ENCODE data around the gene TRIM2. TPM values are rescaled to one million over a fixed set of nuclear protein-coding genes. Genes with fewer than 3 reads are reported as not detected.

The TRIM2 gene
- total RNA-seq, 5 donors from 2014 or later (not counting 1 experiment from before 2014, with no cell fraction given) = 3.5 to 8.4 (median 4.4) TPM

DNA sequence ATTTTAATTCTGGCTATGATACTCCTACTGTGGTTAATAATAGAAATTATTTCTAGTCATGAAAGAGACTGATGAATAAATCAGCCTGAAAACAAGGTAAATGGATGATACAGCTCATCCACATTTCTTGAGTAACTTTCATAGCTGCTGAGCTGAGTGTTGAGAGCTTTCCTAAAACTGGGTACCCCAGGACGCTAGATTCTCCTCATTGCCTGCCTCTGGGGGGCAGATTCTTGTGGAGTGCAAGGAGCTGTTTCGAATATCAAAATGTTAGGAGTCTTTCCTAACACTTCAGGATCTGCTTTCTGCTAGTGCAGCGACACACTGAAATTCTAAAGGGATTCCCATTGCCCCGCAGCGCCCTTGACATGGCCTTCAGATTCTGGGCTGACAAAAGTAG lies 142.3 kb downstream of the TRIM2 start:
- peaks cover 9 to 36% (median 17%) of the 10 kb centered on the region in 3 donors for H3K4me1 Mint-ChIP-seq
- ChIA-PET CTCF (interaction anchor here (0.5 to 4.3 kb wide), 13 partner anchors 19 to 297 kb away, joined by 3 to 57 read pairs (median 3); no protein-coding TSS in a partner anchor), POLR2A (no interaction called here)
- Histone ChIP-seq H3K36me3 (ENCODE audit: control insufficient read depth in 2 of 2, extremely low read depth in 1 of 2, insufficient read depth in 1 of 2, low read length in 1 of 2) (no peaks in the 10 kb centered on the region), H3K27me3 (replicated peaks in 1 of 2; ENCODE audit: control insufficient read depth in 2 of 2, extremely low read depth in 1 of 2, insufficient read depth in 2 of 2, low read length in 1 of 2) (no peaks in the 10 kb centered on the region), H3K4me1 (ENCODE audit: control insufficient read depth in 1 of 2, extremely low read depth in 1 of 2, insufficient read depth in 2 of 2, low read length in 2 of 2) (peaks cover 6 to 11% of the 10 kb centered on the region in 2 experiments), H3K27ac (ENCODE audit: low read length) (no peak overlapping the region), H3K9me3 (no peaks in the 10 kb centered on the region), H3K4me3 (ENCODE audit: control insufficient read depth in 1 of 2, extremely low read depth in 1 of 2, low read length in 1 of 2) (no peak overlapping the region)
- H3K9me3 Mint-ChIP-seq = no peaks in the 10 kb centered on the region
- WGBS (ENCODE audit: insufficient coverage) = 96% methylated on average over 4 of the region's 5 CpGs
- no peak overlapping the region for H3K4me3 Mint-ChIP-seq
- peaks cover 0 to 2% of the 10 kb centered on the region in 2 donors for H3K27me3 Mint-ChIP-seq
- DNase-seq = no peak
- no peaks in the 10 kb centered on the region for H3K36me3 Mint-ChIP-seq
- ATAC-seq (replicated peaks in 1 of 4) = no peak
- H3K27ac Mint-ChIP-seq = no peak overlapping the region

DNA sequence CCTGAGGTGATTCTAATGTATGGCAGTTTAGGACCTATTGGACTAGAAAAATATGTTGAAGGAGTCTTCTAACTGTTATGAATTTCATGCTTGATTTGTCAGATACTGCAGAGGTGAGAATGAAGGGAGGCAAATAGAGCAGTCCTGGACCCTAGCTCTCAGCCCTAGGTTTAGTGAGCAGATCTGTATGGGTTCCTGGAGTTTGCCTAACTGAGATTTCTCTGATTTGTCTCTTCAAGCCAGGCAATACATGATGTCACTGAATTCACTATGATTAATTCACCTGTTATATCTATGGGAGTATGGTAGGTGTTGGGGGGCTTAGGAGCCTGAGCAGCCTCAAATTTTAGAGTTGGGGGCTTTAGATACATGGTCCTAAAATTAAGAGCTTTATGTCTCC lies 142.9 kb downstream of the TRIM2 start:
- Histone ChIP-seq H3K9me3 (no peaks in the 10 kb centered on the region), H3K36me3 (ENCODE audit: control insufficient read depth in 2 of 2, extremely low read depth in 1 of 2, insufficient read depth in 1 of 2, low read length in 1 of 2) (no peaks in the 10 kb centered on the region), H3K4me1 (ENCODE audit: control insufficient read depth in 1 of 2, extremely low read depth in 1 of 2, insufficient read depth in 2 of 2, low read length in 2 of 2) (peaks cover 6 to 11% of the 10 kb centered on the region in 2 experiments), H3K27me3 (replicated peaks in 1 of 2; ENCODE audit: control insufficient read depth in 2 of 2, extremely low read depth in 1 of 2, insufficient read depth in 2 of 2, low read length in 1 of 2) (no peaks in the 10 kb centered on the region), H3K27ac (ENCODE audit: low read length) (no peak overlapping the region), H3K4me3 (ENCODE audit: control insufficient read depth in 1 of 2, extremely low read depth in 1 of 2, low read length in 1 of 2) (no peak overlapping the region)
- POLR2A ChIA-PET = no interaction called here
- no peak for DNase-seq
- CTCF ChIA-PET = interaction anchor here (0.5 to 1.8 kb wide), 8 partner anchors 18 to 296 kb away, joined by 3 to 7 read pairs (median 4); no protein-coding TSS in a partner anchor
- Mint-ChIP-seq H3K4me1 (peaks cover 9 to 36% (median 17%) of the 10 kb centered on the region in 3 donors), H3K27ac (no peak overlapping the region), H3K27me3 (peaks cover 0 to 2% of the 10 kb centered on the region in 2 donors), H3K36me3 (no peaks in the 10 kb centered on the region), H3K9me3 (no peaks in the 10 kb centered on the region), H3K4me3 (no peak overlapping the region)
- no peak for ATAC-seq (replicated peaks in 1 of 4)

GRCh38 chr4:153348006-153348405 lies 143.8 kb downstream of the TRIM2 start:
- H3K4me3 ChIP-seq (ENCODE audit: control insufficient read depth in 1 of 2, extremely low read depth in 1 of 2, low read length in 1 of 2) = no peak overlapping the region
- WGBS (ENCODE audit: insufficient coverage) = 89% methylated on average over 4 of the region's 4 CpGs
- Mint-ChIP-seq H3K36me3 (no peaks in the 10 kb centered on the region), H3K9me3 (no peaks in the 10 kb centered on the region), H3K27ac (no peak overlapping the region), H3K4me1 (peaks cover 9 to 36% (median 17%) of the 10 kb centered on the region in 3 donors), H3K27me3 (no peaks in the 10 kb centered on the region), H3K4me3 (no peak overlapping the region)
- H3K36me3 ChIP-seq (ENCODE audit: control insufficient read depth in 2 of 2, extremely low read depth in 1 of 2, insufficient read depth in 1 of 2, low read length in 1 of 2) = no peaks in the 10 kb centered on the region
- no peak for DNase-seq
- ATAC-seq (replicated peaks in 1 of 4) = no peak
- H3K27me3 ChIP-seq (replicated peaks in 1 of 2; ENCODE audit: control insufficient read depth in 2 of 2, extremely low read depth in 1 of 2, insufficient read depth in 2 of 2, low read length in 1 of 2) = no peaks in the 10 kb centered on the region
- no peaks in the 10 kb centered on the region for H3K9me3 ChIP-seq
- H3K27ac ChIP-seq (ENCODE audit: low read length) = no peak overlapping the region
- ChIA-PET POLR2A (interaction anchor here in 1 of 2 donors (0.7 kb wide), 1 partner anchor 125 kb away, joined by 3 read pairs; no protein-coding TSS in a partner anchor), CTCF (interaction anchor here in 1 of 2 donors (1.0 to 1.4 kb wide), 3 partner anchors 12 to 226 kb away, joined by 3 to 5 read pairs (median 3); partner anchors contain the start of gene TMEM131L)
- peaks cover 6 to 11% of the 10 kb centered on the region in 2 experiments for H3K4me1 ChIP-seq (ENCODE audit: control insufficient read depth in 1 of 2, extremely low read depth in 1 of 2, insufficient read depth in 2 of 2, low read length in 2 of 2)

DNA sequence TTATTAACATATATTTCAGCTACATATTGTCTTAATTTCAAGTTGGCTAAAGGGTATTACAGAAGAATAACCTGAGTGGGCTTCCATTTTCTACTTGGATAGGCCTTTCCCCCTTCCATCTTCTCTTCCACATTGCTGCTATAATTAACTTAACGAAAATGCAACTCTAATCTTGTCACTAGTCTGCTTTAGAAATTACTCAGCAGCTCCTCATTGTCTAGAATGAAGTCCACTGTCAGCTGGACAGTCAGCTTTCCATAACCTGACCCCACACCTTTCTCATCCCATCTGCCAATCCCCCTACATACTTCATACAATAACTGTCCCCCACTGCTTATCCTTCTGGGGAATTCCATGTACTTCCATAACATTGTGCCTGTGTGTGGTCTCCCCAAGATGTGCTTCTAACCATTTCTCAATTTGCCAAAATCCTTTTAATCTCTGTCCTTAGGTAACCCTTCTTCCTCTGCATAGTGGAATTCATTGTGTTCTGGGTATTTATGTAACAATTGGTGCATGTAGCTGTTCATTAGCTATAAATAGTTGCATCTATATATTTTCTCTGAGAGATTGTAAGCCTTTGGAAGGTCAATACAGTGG lies 145.1 kb downstream of the TRIM2 start:
- H3K4me1 ChIP-seq (ENCODE audit: control insufficient read depth in 1 of 2, extremely low read depth in 1 of 2, insufficient read depth in 2 of 2, low read length in 2 of 2) = peaks cover 3 to 7% of the 10 kb centered on the region in 2 experiments
- H3K27ac ChIP-seq (ENCODE audit: low read length) = no peak overlapping the region
- H3K27me3 ChIP-seq (replicated peaks in 1 of 2; ENCODE audit: control insufficient read depth in 2 of 2, extremely low read depth in 1 of 2, insufficient read depth in 2 of 2, low read length in 1 of 2) = no peaks in the 10 kb centered on the region
- H3K4me3 Mint-ChIP-seq = no peak overlapping the region
- H3K4me3 ChIP-seq (ENCODE audit: control insufficient read depth in 1 of 2, extremely low read depth in 1 of 2, low read length in 1 of 2) = no peak overlapping the region
- H3K27me3 Mint-ChIP-seq = no peaks in the 10 kb centered on the region
- ChIA-PET CTCF (interaction anchor here (0.6 to 1.3 kb wide), 12 partner anchors 9 to 979 kb away, joined by 3 to 9 read pairs (median 4); partner anchors contain the start of gene TMEM131L (in 1 of the 2)), POLR2A (interaction anchor here in 1 of 2 donors (1.2 kb wide), 1 partner anchor 13 kb away, joined by 7 read pairs; no protein-coding TSS in a partner anchor)
- no peaks in the 10 kb centered on the region for H3K36me3 Mint-ChIP-seq
- 70% methylated on average over 1 of the region's 1 CpG for WGBS (ENCODE audit: insufficient coverage)
- H3K36me3 ChIP-seq (ENCODE audit: control insufficient read depth in 2 of 2, extremely low read depth in 1 of 2, insufficient read depth in 1 of 2, low read length in 1 of 2) = no peaks in the 10 kb centered on the region
- DNase-seq (no peak), ATAC-seq (replicated peaks in 1 of 4) (no peak)
- H3K9me3 ChIP-seq = no peaks in the 10 kb centered on the region
- H3K4me1 Mint-ChIP-seq = peaks cover 9 to 36% (median 17%) of the 10 kb centered on the region in 3 donors
- no peak overlapping the region for H3K27ac Mint-ChIP-seq
- H3K9me3 Mint-ChIP-seq = no peaks in the 10 kb centered on the region

DNA sequence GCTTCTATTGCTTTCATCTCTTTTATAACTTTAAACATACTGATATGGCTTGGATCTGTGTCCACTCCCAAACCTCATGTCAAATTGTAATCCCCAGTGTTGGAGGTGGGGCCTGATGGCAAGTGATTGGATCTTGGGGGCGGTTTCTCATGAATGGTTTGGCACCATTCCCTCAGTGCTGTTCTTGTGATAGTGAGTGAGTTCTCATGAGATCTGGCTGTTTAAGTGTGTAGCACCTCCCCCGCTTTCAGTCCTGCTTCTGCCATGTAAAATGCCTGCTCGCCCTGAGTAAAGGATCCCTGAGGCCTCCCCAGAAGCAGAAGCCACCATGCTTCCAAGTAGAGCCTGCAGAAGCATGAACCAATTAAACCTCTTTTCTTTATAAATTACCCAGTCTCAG lies 157.9 kb downstream of the TRIM2 start:
- Histone ChIP-seq H3K27ac (ENCODE audit: low read length) (no peak overlapping the region), H3K4me3 (ENCODE audit: control insufficient read depth in 1 of 2, extremely low read depth in 1 of 2, low read length in 1 of 2) (no peak overlapping the region), H3K4me1 (ENCODE audit: control insufficient read depth in 1 of 2, extremely low read depth in 1 of 2, insufficient read depth in 2 of 2, low read length in 2 of 2) (no peaks in the 10 kb centered on the region), H3K9me3 (no peaks in the 10 kb centered on the region), H3K27me3 (replicated peaks in 1 of 2; ENCODE audit: control insufficient read depth in 2 of 2, extremely low read depth in 1 of 2, insufficient read depth in 2 of 2, low read length in 1 of 2) (no peaks in the 10 kb centered on the region), H3K36me3 (ENCODE audit: control insufficient read depth in 2 of 2, extremely low read depth in 1 of 2, insufficient read depth in 1 of 2, low read length in 1 of 2) (no peaks in the 10 kb centered on the region)
- no peaks in the 10 kb centered on the region for H3K36me3 Mint-ChIP-seq
- H3K4me3 Mint-ChIP-seq = no peak overlapping the region
- H3K27me3 Mint-ChIP-seq = no peaks in the 10 kb centered on the region
- CTCF ChIA-PET = no interaction called here
- peaks cover 0 to 5% (median 3%) of the 10 kb centered on the region in 3 donors for H3K4me1 Mint-ChIP-seq
- ATAC-seq (replicated peaks in 1 of 4) (no peak), DNase-seq (no peak)
- no peak overlapping the region for H3K27ac Mint-ChIP-seq
- no peaks in the 10 kb centered on the region for H3K9me3 Mint-ChIP-seq
- POLR2A ChIA-PET = interaction anchor here in 1 of 2 donors (0.7 kb wide), 1 partner anchor 31 kb away, joined by 3 read pairs; no protein-coding TSS in a partner anchor
- WGBS (ENCODE audit: insufficient coverage) = 100% methylated on average over 1 of the region's 3 CpGs

DNA sequence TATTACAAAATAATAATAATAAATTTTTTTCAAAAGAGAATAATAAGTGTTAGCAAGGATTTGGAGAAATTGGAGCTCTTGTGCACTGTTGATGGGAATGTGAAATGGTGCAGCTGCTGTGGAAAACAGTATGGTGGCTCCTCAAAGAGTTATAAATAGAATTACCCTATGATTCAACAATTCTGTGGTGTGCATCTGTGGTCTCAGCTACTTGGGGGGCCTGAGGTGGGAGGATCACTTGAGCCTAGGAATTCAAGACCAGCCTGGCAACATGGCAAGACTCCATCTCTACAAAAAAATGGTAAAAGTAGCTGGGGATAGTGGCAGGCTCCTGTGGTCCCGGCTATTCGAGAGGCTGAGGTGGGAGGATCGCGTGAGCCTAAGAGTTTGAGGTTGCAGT lies 159.8 kb downstream of the TRIM2 start:
- no peak for ATAC-seq (replicated peaks in 1 of 4)
- no peaks in the 10 kb centered on the region for H3K36me3 Mint-ChIP-seq
- CTCF ChIA-PET = interaction anchor here in 1 of 2 donors (0.6 kb wide), 1 partner anchor 15 kb away, joined by 6 read pairs; no protein-coding TSS in a partner anchor

More for the DNA sequence above, 159.8 kb downstream of the TRIM2 start:
- no peak overlapping the region for H3K27ac ChIP-seq (ENCODE audit: low read length)
- H3K27ac Mint-ChIP-seq = no peak overlapping the region
- H3K4me1 ChIP-seq (ENCODE audit: control insufficient read depth in 1 of 2, extremely low read depth in 1 of 2, insufficient read depth in 2 of 2, low read length in 2 of 2) = no peaks in the 10 kb centered on the region
- no peaks in the 10 kb centered on the region for H3K36me3 ChIP-seq (ENCODE audit: control insufficient read depth in 2 of 2, extremely low read depth in 1 of 2, insufficient read depth in 1 of 2, low read length in 1 of 2)
- peaks cover 0 to 3% (median 3%) of the 10 kb centered on the region in 3 donors for H3K4me1 Mint-ChIP-seq
- no peak overlapping the region for H3K4me3 ChIP-seq (ENCODE audit: control insufficient read depth in 1 of 2, extremely low read depth in 1 of 2, low read length in 1 of 2)
- no peaks in the 10 kb centered on the region for H3K27me3 ChIP-seq (replicated peaks in 1 of 2; ENCODE audit: control insufficient read depth in 2 of 2, extremely low read depth in 1 of 2, insufficient read depth in 2 of 2, low read length in 1 of 2)
- DNase-seq = no peak
- WGBS (ENCODE audit: insufficient coverage) = no CpG with 5 or more reads among the region's 4 CpGs
- no peaks in the 10 kb centered on the region for H3K9me3 Mint-ChIP-seq
- H3K4me3 Mint-ChIP-seq = no peak overlapping the region
- POLR2A ChIA-PET = interaction anchor here (0.6 kb wide), 3 partner anchors 46 to 199 kb away, joined by 3 to 6 read pairs (median 3); no protein-coding TSS in a partner anchor
- H3K27me3 Mint-ChIP-seq = no peaks in the 10 kb centered on the region
- H3K9me3 ChIP-seq = no peaks in the 10 kb centered on the region
